ENCODE data around the gene LRRK1. TPM values are rescaled to one million over a fixed set of nuclear protein-coding genes. Genes with fewer than 3 reads are reported as not detected.

The LRRK1 gene
- total and polyA plus RNA-seq, 2 of the 13 experiments (the other 11 are each of a cell fraction or from before 2014, with no cell fraction given) = 0.13 to 1.2 TPM

- no peaks in the 10 kb centered on the region for H4K20me1 ChIP-seq (ENCODE audit: insufficient read depth, low read length)
- no peak overlapping the region for H3K9ac ChIP-seq (ENCODE audit: insufficient read depth, low read depth, low read length)
- in situ Hi-C loops (cut with HindIII; ENCODE audit: extremely low pct_ligation_motif_present, low pct_unique_long_range_greater_than_20kb) = no loop called here
- peaks cover 15 to 95% of the 10 kb centered on the region in 2 experiments; a peak in 4 of 5 replicates for H3K27me3 ChIP-seq (ENCODE audit: control insufficient read depth in 1 of 2, insufficient read depth in 2 of 2, low read length in 2 of 2)
- ATAC-seq = no peak
- TF ChIP-seq MTF2 (CRISPR knock-in tag; IDR thresholded peaks at IDR 0.05; ENCODE audit: borderline replicate concordance) (no peak), HCFC1 (IDR thresholded peaks at IDR 0.05; ENCODE audit: low read depth, low read length) (no peak), ZNF17 (CRISPR knock-in tag; IDR thresholded peaks at IDR 0.05) (no peak), ZNF12 (CRISPR knock-in tag; IDR thresholded peaks at IDR 0.05) (no peak), SMC3 (IDR thresholded peaks at IDR 0.05; ENCODE audit: low read length) (no peak), NR2F2 (IDR thresholded peaks at IDR 0.05; ENCODE audit: borderline replicate concordance, low read depth) (no peak), ATF4 (CRISPR knock-in tag; IDR thresholded peaks at IDR 0.05) (no peak), E2F1 (CRISPR knock-in tag; IDR thresholded peaks at IDR 0.05) (no peak), POLR2A (IDR thresholded peaks at IDR 0.05; ENCODE audit: insufficient read depth in 1 of 2, low read depth in 2 of 2, low read length in 2 of 2) (no peak), ZNF766 (CRISPR knock-in tag; IDR thresholded peaks at IDR 0.05; ENCODE audit: borderline replicate concordance) (no peak), ZNF816 (CRISPR knock-in tag; IDR thresholded peaks at IDR 0.05; ENCODE audit: borderline replicate concordance) (no peak), BATF2 (CRISPR knock-in tag; IDR thresholded peaks at IDR 0.05) (no peak), AKAP8 (CRISPR knock-in tag; IDR thresholded peaks at IDR 0.05) (no peak)
- no TSS peak for BruUV-seq (replicated peaks)
- H3K27ac ChIP-seq (ENCODE audit: extremely low read length, insufficient read depth, low read length) = no peak overlapping the region
- H2AFZ ChIP-seq (ENCODE audit: low read length) = no peak overlapping the region
- WGBS (ENCODE audit: low lambda C conversion rate) = 11% methylated on average over 9 of the region's 9 CpGs
- H3K4me1 ChIP-seq (ENCODE audit: insufficient read depth, low read length) = no peaks in the 10 kb centered on the region
- CTCF ChIA-PET (ENCODE audit: low intra/inter-chr PET ratio, low total read pairs) = no interaction called here
- H3K4me3 ChIP-seq (replicated peaks in 1 of 3; ENCODE audit: insufficient read depth in 1 of 3, low read depth in 2 of 3, low read length in 3 of 3) = no peak overlapping the region
- no peaks in the 10 kb centered on the region for H3K79me2 ChIP-seq (ENCODE audit: insufficient read depth, low read length)
- H3K36me3 ChIP-seq (replicated peaks in 1 of 2; ENCODE audit: control insufficient read depth in 1 of 2, insufficient read depth in 2 of 2, low read length in 2 of 2) = no peaks in the 10 kb centered on the region
- intact Hi-C loops (cut with micrococcal nuclease; ENCODE audit: unreplicated experiment) = no loop called here
- POLR2A ChIA-PET = no interaction called here
- no peak overlapping the region for H3K4me2 ChIP-seq (ENCODE audit: low read depth, low read length)
- FAIRE-seq = no peak
- no peaks in the 10 kb centered on the region for H3K9me3 ChIP-seq (ENCODE audit: low read length)
- no peak for DNase-seq (ENCODE audit: low spot score)
These were observed 25.2 kb upstream of the LRRK1 start for GRCh38 chr15:100893964-100894295.
